Stimulated activated CD4-positive, alpha-beta T cell treated with anti-CD3 and anti-CD28 coated beads, Interleukin-4, amount 100 ng/mL, for 48 hours (primary cell): Measurements from ENCODE around the gene SPNS2.

ENCODE experiments used
- DNase-seq, 2 donors: peaks; one replicate each; pipeline ENCODE4 v3.0.0-alpha.2; 2020; ENCODE audit warnings: low read depth in 2 of 2

Gene SPNS2, protein sequence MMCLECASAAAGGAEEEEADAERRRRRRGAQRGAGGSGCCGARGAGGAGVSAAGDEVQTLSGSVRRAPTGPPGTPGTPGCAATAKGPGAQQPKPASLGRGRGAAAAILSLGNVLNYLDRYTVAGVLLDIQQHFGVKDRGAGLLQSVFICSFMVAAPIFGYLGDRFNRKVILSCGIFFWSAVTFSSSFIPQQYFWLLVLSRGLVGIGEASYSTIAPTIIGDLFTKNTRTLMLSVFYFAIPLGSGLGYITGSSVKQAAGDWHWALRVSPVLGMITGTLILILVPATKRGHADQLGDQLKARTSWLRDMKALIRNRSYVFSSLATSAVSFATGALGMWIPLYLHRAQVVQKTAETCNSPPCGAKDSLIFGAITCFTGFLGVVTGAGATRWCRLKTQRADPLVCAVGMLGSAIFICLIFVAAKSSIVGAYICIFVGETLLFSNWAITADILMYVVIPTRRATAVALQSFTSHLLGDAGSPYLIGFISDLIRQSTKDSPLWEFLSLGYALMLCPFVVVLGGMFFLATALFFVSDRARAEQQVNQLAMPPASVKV

DNA sequence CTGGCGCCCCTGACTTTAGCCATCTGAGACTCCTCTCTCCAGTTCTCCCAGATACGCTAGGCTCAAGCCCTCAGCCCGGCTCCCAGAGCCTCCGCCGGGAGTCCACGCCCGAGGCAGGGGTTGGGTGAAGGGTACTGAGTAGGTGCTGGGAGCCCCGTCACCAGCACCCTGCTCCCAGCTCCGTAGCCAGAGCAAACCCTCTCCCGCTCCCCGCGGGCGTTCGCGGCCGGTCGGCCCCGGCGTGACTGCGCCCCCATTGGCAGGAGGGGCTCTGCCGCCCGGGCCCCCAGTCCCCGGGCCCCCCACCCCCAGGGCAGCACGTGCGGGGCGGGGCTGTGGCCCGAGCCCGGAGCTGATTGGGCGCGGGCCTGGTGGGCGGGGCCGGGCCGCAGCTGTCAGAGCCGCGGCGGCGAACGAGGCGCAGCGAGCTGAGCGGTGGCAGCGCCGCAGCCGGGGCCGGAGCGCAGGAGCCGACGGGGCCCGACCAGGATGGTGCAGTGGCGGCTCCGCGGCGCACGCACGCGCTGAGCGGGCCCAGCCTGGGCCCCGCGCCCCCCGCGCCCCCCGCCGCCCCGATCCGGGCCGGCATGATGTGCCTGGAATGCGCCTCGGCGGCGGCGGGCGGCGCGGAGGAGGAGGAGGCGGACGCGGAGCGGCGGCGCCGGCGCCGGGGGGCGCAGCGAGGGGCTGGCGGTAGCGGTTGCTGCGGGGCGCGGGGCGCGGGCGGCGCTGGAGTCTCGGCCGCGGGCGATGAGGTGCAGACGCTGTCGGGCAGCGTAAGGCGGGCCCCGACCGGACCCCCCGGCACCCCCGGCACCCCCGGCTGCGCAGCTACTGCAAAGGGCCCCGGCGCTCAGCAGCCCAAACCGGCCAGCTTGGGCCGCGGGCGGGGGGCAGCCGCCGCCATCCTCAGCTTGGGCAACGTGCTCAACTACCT, at the start of gene SPNS2:
TSS of gene SPNS2 (plus strand) at position 421 of the 937 bp plus-strand sequence. CDS start at position 588, 167 bp downstream.
- peak; percentile 40 to 55 for DNase-seq

DNA sequence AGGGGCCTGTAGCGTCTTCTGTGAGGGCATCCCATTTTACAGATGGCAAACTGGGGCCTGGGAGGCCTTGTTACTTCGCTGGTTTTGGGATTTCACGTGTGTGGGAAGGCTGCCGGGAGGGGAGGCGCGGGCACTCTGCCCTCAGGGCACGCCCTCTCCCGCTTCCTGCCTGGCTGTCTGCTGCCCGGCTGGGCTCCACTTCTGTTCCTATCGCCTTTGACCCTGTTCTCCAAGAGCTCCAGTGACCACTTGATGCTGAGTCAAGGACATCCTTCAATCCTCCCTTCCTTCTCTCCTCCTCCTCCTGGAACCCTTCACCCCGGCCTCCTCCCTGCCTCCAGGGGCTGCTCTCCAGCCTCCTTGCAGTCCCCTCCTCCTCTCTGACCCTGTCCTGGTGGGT, 48.9 kb upstream of the SPNS2 start:
- no peak for DNase-seq

DNA sequence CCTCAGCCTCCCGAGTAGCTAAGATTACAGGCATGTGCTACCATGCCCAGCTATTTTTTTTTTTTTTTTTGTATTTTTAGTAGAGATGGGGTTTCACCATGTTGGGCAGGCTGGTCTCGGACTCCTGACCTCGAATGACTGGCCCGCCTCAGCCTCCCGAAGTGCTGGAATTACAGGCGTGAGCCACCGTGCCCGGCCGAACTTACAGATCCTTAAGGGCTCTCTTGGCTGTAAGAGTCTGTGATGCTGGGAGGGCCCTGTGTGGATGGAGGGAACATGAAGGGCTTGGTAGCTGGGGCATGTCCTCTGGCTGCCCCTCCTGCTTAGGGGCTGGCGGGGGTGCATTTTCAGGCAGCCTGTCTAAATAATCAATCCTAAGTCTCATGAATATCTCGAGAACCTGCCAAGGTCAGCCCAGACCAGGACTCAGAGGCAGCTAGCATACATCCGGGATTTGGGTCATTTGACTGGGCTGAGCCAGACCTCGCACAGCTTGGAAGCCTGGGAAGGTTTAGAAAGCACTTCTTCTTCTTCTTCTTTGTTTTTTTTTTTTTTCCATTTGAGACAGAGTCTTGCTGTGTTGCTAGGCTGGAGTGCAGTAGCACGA, 47.9 kb upstream of the SPNS2 start:
- no peak for DNase-seq

DNA sequence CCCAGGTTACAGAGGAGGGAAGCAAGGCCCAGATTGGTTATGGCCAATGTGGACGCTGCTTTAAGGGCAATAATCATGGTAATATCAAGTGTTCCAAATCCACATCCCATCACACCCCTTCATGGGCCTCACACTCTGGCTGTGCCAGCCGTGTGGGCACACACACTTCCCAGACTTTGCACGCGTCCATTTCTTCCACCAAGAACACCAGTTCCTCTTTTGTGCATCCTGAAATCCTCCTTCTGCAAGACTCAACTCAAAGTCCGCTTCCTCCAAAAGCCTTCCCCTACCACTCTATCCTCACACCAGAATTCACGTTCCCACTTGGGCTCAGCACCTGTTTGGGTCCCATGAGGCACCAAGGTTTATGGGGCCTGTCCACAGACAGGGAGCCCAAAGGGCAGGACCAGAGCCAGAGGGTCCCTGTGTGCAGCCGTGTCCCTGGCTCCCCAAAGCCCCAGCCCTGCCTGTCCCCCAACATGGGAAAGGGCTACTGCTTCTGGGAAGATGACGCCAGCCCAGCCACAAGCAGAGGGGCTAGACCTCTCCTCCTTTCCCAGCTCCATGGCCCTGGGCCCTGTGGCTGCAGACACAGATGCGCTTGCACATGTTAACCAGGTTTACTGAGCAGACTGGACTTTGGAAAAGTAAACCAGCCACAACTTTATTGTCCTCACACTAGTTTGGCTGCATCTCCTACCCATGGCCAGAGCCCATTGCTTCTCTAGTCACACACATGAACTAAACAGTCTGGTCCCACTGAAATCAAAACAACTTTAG, 44.7 kb upstream of the SPNS2 start:
- DNase-seq, result no peak

DNA sequence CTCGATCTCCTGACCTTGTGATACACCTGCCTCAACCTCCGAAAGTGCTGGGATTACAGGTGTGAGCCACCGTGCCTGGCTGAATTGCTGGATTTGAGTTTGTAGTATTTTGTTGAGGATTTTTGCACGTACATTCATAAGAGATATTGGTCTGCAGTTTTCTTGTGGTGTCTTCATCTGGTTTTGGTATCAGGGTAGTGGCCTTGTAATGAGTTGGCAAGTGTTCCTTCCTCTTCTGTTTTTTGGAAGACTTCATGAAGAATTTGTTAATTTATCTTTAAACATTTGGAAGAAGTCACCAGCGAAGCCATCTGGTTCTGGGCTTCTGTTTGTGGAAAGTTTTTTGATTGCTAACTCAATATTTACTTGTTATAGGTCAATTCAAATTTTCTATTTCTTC, 38.0 kb upstream of the SPNS2 start:
- DNase-seq, result no peak

DNA sequence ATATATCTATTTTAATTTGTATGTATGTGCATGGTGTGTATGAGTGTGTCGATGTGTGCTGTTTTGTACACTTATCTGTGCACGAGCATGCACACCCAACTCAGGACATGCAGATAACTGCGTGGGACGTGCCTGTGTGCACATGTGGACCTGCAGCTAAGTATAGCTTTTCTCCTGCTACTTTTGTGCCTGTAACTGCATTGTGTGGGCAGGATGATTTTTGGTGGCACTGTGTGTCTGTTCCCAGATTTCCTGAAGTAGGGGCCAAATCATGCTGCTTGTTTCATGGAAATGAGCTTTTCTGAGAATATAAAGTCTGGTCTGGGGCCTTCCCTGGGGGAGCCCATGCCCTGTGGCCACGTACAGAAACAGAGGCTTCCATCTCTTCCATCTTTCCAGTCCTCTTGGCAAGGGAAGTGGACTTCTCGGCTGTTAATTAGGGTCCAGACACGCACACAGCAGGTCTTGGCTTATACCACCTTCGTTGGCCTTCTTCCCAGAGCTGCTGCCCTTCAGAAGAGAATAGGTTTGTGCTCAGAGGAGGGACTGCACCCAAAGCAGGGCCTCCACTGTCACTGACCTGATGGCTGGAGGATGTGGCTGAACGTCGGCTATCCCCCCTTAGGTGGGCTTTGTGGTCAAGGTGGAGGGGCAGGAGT, 34.7 kb upstream of the SPNS2 start:
- DNase-seq, result no peak

DNA sequence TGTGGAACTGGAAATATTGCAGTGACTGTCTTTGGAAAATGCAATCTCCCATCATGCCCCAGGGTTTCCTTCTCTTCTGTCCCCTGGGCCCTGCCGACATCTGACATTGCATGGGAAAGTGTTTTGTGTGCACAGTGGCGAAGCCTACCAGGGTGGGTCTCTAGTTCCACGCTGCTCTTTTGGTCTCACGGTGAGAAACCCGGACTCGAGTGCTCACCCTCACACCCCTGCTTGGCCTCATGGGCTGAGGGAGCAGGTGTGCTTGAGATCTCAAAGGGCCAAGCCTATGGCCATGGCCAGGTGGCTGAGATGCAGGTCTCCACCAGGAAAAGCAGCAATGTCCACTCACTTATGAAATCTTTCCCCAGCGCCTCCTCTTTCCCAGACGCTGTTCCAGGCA, 32.9 kb upstream of the SPNS2 start:
- no peak for DNase-seq

DNA sequence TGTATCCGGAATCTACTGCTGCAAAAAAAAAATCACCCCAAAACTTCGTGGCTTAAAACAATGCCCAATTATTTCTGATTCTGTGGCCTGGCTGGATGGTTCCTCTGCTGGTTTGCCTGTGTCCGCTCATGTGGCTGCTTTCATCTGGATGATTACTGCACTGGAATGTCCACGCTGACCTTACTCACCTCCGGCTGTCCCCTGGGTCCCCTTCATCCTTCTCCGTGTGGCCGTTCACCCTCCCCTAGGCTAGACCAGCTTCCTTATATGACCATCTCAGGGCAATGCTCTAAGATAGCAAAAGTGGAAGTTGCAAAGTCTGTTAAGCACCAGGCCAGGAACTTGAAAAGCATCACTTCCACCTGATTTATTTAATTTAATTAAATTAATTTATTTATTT, 31.4 kb upstream of the SPNS2 start:
- DNase-seq, result no peak

DNA sequence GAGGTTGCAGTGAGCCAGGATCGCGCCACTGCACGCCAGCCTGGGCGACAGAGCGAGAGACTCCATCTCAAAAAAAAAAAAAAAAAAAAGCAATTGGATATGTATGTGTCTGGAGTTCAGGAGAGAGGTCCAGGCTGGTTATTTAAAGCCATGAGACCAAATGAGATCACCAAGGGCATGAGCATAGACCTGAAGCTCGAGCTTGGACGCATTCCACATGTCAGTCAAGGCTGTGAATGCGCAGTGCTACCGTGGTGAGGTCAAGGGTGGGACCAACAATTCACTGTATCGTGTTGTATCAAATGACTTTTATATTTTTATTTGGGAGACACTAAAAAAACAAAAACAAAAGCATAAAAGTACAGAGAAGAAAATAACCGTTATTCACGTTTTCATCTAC, 29.1 kb upstream of the SPNS2 start:
- DNase-seq, result no peak

DNA sequence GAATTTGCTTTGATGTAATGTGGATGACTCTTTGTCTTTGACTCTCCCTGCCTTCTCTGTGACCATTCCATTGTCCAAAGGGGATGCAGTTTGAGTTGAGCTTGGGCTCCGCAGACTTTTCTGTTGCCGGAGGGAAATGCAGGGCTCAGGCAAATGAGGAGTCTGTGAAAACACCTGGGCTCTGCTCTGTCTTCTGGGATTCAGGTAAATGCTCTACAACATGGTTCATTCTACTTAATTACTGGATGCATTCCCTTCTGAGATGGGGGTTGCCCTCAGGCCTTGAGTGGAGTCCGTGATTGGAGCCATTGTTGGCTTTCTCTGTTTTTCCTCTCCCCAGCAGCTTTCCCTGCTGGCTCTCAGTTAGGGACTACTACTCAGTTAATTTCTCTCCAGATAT, 26.4 kb upstream of the SPNS2 start:
- DNase-seq, result no peak

DNA sequence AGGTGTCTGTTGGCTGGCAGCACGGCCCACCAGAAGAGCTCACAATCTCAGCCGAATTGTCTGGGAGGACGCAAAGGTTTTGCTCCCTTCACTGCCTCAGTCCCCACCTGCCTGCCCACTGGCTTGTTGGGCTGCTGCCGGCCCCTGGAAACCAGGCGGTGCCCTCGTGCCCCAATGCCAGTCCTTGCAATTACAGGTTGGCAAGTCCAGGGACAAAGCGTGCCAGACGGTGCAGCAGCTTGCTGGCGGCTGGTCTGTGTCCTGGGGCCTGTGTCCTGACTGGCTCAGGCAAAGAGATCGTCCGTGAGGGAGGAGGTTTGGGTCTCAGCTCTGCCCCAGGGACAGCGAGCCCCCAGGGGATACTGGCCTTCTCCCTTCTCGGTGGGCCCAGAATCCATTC, 24.6 kb upstream of the SPNS2 start:
- no peak for DNase-seq

DNA sequence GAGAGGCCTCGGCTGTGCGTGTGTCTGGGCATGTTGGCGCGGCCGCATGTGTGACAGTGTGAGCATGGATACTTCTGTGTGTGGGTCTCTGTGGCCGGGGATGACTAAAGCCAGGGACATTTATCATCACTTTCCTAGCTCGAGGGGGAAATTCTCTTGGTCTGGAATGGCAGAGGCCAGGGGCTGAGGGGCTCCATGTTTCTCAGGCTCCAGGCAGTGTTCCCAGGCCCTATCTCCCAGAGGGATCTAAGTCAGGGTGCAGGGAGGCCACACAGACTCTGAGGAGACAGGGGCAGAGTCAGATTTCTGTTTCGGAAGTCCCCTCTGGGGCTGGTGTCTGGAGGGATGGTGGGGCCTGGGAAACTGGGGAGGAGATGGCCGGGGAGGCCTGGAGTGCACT, 23.7 kb upstream of the SPNS2 start:
- DNase-seq, result no peak

DNA sequence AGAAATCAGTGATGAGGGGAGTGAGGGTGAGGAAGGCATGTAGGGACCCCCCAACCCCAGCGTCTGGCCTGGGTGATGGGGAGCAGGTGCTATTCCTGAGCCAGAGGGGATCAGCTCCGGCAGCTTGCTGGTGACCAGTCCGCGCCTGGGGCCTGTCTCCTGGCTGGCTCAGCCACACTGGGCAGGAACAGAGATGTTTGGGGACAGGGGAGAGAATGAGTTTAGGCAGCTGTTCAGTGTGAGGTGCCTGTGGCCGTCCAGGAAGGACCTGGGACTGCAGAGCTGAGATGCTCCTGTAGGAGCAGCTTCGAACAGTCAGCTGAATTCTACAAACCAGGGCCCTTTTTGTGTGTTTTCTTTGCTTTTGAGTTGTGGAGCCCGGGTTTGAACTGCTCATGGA, 23.2 kb upstream of the SPNS2 start:
- no peak for DNase-seq

DNA sequence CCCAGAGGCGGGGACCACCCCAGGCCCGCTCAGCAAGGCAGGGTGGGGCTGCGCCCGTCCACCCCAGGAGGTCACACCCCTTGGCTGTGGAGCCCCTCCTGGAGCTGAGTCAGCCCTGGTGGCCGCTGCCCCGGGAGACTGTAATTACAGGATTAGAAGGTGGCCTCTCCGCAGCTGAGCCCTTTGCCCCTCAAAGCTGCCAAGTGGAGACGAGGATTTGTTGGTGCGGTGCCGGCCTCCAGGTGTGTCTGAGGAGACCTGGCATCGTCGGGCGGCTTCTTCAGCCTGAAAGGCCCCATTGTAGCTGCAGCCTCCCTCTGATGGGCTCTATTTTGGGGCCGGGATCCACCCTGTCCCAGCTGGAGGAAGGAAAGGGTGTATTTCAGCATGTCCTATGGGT, 22.7 kb upstream of the SPNS2 start:
- no peak for DNase-seq

DNA sequence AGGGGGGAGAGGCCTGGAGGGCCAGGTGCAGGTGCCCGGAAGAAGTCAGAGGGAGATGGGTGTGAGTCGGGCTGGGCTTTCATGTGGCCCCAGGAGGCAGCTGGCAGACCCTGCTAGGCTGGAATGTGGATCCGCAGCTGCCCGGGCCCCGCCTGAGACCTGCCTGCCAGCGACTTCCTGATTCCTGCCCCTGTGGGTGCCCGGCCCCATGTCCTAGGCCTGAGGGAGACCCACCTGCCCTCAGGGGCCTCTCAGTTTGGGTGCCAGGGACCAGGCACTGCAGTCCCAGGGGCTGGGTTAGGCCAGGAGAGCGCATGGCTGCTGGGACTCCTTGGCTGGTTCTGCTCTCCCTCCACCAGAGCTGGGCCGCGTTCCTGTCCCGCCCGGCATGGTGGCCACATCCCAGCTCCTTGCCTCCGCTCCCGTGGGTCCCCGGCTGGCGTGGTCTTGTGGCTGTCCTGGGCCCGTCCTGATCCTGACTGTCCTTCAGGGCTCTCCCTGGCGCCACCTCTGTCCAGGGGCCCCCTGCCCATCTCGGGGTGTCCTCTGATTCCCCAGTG, 22.1 kb upstream of the SPNS2 start:
- DNase-seq, result no peak

DNA sequence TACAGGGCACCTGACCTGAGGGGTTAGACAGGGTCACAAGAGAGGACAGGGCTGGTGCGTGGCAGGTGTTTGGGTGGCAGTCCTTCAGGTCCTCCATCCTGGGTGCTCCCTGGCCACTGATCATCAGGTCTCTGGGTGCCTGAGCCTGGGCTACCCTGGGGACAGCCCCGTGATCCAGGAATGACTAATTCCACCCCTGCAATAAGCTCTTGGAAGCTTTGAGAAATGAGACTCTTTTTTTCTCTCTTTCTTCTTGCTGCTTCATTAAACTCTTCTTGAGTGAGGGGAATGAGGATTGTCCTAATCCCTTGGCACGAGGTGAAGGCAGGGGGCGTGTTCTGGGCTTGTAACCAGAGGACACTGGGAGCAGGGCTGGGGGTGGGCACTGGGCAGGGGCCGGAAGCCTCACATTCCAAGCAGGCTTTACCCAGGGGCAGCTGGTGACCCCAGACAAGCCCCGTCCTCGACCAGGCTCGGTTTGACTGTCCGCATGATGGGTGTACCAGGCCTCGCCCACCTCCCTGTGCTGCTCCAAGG, 21.4 kb upstream of the SPNS2 start:
- no peak for DNase-seq

DNA sequence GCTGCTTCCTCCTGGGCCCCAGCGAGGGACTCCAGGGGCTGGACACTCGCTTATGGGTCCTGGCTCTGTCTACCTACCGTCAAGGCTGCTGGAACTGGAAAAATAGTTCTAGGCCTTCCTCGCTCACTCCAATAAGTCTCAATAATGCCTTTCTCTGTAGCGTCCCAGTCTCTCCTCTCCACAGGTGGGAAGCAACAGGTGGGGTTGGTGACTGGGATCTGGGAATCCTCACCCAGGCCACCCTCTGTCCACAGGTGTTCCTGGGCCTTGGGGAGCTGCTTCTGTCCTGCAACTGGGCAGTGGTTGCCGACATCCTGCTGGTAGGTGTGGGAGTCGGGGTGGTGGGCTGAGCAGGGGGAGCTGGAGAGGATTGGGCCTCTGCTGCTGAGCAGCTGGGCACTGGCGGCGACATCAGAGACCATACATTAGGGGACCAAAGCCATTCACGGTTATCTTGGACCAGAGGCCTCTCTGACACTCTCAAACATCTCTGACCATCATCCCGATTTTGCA, 20.3 kb upstream of the SPNS2 start:
- DNase-seq, result no peak

DNA sequence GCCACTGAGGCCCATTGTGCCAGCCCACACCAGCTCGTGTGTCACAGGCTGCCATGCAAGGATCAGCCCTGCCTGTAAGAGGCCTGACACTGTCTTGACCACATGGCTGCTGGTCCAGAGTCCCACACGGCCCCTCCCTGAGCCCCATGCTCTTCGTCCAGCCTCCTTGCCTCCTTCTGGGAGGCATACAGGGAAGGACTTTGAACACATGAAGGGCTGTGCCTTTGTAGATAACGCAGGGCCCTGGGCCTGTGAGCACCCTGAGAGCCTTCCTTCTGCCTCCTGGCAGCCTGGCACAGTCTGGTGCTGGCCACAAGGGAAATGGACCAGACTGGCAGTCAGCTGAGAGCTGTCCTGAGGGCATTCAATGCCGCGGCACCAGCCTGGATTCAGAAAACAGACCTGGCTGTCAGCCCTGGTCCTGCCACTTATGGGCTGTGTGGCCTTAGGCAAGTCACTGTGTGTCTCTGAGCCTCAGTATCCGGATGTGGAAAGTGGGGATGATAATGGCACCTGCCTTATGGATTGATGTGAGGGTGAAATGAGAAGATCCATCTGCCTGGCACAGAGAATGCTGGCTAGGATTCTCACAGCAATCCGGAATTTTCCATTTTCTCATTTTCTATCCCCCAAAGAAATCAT, 19.2 kb upstream of the SPNS2 start:
- DNase-seq, result no peak

DNA sequence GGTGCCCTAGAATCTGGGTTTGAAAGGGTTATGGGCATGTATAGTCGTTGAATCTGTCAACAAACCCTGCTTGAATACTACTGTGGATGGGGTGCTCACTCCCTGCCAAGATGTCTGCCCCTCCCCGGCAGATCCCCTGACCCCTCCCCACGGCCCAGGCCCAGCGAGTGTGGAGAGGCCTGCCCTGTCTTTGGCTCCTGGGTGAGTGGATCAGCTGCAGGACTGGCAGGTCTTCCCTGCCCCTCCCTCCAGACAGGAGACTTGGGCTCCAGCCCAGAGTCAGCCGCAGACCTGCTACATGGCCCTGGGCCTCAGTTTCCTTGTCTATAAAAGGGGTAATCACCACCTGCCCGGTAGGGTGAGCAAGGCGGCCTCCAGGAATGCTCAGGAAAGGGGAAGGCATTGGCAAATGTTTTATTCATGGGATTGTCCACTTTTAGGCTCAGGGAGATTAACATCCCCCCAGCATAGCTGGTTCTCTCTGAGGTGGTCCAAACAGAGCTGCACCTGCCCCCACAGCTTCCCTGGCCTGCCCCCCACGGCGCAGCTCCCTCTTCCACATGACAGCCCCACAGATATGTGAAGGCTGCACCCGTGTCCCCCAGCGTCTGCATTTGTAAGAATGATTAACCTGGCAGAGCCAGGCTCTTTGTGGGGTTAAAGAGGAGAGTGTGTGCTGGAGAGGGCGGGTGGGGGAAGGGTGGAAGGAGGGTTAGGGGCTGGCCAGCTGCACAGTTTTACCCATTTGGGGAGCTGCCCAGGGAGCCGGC, 18.5 kb upstream of the SPNS2 start:
- DNase-seq, result no peak
